NCI-H2107 treated with DMSO at 0.1 percent for 48 hours (cell line): ENCODE measurements around the gene ANKRD30B.
"Not testable (repeated sequence)": the region's sequence is repeated elsewhere in the genome, so short reads cannot be mapped to it uniquely, and the experiment has no call there.

ENCODE experiments used
- DNase-seq: peaks from one replicate; lab custom pipeline; 2025; ENCODE audit not compliant: unreplicated experiment; lab: John Stamatoyannopoulos, UW

ANKRD30B gene

DNA sequence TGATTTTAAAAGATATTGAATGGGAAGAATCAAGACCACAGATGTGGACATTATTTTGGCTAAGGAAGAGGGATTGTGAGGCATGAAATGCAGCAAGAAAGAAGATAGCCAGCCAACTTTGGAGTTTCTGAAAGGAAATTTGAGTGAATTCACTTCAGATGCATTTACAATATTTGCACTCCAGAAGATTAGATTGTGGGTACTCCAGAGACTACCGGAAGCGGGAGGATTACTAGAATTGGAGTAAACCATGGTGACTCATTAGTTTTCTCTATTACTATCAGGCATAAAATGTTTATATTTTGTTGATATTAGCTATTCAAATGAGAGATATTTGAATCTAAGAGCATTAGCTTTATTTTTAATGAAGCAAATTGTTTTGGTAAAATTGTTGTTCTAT lies 93.6 kb downstream of the ANKRD30B start:
- not testable (repeated sequence) for DNase-seq

DNA sequence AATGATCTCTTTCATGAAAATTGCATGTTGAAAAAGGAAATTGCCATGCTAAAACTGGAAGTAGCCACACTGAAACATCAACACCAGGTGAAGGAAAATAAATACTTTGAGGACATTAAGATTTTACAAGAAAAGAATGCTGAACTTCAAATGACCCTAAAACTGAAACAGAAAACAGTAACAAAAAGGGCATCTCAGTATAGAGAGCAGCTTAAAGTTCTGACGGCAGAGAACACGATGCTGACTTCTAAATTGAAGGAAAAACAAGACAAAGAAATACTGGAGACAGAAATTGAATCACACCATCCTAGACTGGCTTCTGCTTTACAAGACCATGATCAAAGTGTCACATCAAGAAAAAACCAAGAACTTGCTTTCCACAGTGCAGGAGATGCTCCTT lies 103.6 kb downstream of the ANKRD30B start:
- DNase-seq = not testable (repeated sequence)

DNA sequence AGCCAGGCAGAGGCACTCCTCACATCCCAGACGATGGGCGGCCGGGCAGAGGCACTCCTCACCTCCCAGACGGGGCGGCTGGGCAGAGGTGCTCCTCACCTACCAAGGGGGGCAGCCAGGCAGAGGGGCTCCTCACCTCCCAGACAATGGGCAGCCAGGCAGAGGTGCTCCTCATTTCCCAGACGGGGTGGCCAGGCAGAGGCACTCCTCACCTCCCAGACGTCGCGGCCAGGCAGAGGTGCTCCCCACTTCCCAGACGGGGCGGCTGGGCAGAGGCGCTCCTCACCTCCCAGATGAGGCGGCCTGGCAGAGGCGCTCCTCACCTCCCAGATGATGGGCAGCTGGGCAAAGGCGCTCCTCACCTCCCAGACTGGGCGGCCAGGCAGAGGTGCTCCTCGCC lies 107.7 kb downstream of the ANKRD30B start:
- not testable (repeated sequence) for DNase-seq

DNA sequence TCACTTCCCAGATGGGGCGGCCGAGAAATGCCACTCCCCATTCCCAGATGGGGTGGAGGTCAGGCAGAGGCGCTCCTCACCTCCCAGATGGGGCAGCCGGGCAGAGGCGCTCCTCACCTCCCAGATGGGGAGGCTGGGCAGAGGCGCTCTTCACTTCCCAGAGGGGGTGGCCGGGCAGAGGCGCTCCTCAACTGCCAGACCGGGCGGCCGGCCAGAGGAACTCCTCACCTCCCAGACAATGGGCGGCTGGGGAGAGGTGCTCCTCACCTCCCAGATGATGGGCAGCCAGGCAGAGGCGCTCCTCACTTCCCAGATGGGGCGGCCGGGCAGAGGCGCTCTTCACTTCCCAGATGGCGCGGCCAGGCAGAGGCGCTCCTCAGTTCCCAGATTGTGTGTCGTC lies 108.3 kb downstream of the ANKRD30B start:
- not testable (repeated sequence) for DNase-seq

DNA sequence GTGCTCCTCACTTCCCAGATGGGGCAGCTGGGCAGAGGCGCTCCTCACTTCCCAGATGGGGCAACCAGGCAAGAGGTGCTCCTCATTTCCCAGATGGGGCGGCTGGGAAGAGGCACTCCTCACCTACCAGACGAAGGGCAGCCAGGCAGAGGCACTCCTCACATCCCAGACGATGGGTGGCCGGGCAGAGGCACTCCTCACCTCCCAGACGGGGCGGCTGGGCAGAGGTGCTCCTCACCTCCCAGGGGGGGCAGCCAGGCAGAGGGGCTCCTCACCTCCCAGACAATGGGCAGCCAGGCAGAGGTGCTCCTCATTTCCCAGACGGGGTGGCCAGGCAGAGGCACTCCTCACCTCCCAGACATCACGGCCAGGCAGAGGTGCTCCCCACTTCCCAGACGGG lies 110.5 kb downstream of the ANKRD30B start:
- DNase-seq = not testable (repeated sequence)

DNA sequence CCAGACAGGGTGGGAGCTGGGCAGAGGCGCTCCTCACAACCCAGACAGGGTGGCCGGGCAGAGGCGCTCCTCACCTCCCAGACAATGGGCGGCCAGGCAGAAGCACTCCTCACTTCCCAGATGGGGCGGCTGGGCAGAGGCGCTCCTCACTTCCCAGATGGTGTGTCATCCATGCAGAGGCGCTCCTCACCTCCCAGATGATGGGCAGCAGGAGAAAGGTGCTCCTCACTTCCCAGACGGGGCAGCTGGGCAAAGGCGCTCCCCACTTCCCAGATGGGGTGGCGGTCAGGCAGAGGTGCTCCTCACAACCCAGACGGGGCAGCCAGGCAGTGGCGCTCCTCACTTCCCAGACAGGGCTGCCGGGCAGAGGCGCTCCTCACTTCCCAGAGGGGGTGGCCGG lies 112.0 kb downstream of the ANKRD30B start:
- not testable (repeated sequence) for DNase-seq

DNA sequence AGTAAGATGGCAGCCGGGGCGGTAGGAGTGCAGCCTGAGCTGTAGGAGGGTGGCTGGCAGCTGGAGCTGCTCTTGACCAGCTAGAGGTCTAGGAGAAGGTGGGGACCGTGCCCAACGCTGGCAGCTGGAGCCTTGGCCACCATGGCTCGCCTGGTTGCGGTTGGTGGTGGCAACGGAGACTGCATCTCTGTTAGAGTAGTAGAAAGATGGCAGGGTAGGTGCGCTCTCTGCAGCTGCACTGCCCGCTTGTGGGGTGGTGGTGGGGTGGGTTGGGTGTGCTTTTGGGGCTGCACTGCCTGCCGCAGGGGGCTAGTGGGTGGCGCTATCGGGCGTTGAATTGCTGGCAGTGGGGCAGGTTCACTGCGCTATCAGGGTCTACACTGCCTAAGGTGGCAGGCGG lies 118.5 kb downstream of the ANKRD30B start:
- not testable (repeated sequence) for DNase-seq

DNA sequence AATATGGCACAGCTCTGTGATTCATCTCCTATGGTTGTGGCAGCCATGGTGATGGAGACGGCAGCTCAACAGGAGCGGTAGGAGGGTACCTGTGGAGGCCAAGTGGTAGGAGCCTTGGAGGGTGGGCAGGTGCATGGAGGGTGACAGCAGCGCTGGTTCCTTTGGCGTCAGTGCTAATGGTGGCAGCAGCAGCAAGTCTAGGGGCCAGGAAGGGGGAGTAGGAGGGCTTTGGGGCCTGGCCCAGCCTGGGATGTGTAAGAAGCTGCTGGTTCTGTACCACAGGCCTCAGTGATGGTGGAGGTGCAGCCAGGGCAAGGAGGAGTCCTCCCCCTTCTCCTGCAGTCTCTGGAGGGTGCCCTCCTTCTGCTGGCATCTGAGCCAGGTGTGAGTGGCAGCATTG lies 120.0 kb downstream of the ANKRD30B start:
- DNase-seq = not testable (repeated sequence)

DNA sequence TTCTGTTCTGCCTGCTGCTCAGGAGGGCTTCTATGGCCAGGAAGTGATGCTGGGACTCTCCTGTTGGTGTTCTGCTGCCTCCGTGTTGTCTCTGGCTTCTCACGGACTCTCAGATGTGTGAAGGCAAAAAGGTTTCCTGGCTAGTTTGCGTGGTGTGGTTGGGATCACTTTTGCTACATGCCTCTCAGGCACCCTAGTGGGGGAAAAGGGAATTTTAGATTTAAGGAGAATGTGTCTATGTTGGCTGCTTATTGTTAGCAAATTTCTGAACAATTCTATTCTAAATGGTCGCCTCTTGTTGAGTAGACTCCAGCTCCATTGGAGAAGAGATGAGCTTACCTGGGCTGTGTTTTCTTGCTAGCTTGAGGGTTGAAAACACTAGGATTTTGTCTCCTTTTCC lies 120.9 kb downstream of the ANKRD30B start:
- DNase-seq = not testable (repeated sequence)

DNA sequence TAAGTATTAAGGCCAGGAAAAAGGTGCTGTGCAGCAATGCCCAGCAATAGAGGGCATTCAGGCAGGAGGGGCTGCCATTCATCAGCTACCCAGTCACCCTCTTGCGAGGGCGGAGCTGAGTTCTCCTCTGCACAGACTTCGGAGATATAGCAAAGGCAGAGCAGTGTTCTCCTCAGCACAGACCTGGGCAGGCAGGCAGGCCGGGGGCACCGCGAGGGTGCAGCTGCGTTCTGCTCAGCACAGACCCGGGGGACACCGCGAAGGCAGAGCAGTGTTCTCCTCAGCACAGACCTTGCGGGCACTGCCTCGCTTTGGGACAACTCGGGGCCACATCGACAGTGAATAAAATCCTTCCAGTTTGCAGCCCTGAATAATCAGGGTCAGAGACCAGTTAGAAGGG lies 130.9 kb downstream of the ANKRD30B start:
- DNase-seq = not testable (repeated sequence)

DNA sequence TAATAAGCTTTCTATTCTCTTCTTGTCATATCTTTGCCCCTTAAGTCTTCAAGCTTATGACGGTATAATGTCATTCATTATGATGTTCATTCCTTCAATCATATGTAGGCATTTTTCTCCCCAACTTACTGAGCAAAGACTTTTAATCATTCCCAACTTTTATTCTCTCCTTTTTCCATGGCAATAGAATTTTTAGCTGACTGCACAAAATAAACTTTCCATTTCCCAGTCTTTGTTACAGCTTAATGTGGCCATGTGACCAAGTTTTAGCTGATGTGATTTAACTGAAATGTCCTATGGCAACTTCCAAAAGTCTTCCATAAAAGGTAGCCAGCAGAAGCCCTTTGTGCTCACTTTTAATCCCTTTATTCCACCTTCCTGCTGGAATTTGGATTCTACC lies 152.5 kb downstream of the ANKRD30B start:
- DNase-seq = no peak
